Colonic mucosa (tissue), 4 donors: ENCODE data around the gene PTPRN2. TPM values are rescaled to one million over a fixed set of nuclear protein-coding genes. Genes with fewer than 3 reads are reported as not detected.
A peak's percentile ranks its signal among the peaks of the same experiment; 100 is the strongest.

Experiments
- DNase-seq: peaks from one replicate; pipeline ENCODE4 v3.0.0-alpha.2; 2020
- H3K27ac ChIP-seq: fragments of 200-600 bp; one replicate; pipeline ENCODE4 v1.8.0; 2021
- H3K27me3 ChIP-seq: fragments of 200-600 bp; one replicate; pipeline ENCODE4 v1.8.0; 2021
- H3K36me3 ChIP-seq: fragments of 200-600 bp; one replicate; pipeline ENCODE4 v1.8.0; 2021
- H3K4me1 ChIP-seq: fragments of 200-600 bp; one replicate; pipeline ENCODE4 v1.8.0; 2021; ENCODE audit warnings: mild to moderate bottlenecking
- H3K4me3 ChIP-seq: fragments of 200-600 bp; one replicate; pipeline ENCODE4 v1.8.0; 2021
- H3K9ac ChIP-seq, 2 donors: one replicate each; pipeline ENCODE4 v1.7.0; 2013; ENCODE audit warnings: control low read depth in 2 of 2, low read depth in 2 of 2, low read length in 2 of 2
- H3K9me3 ChIP-seq: fragments of 200-600 bp; one replicate; pipeline ENCODE4 v1.8.0; 2021
- CTCF ChIP-seq: fragments of 200-600 bp; IDR thresholded peaks from one replicate; pipeline ENCODE4 v1.8.0; 2022; ENCODE audit warnings: antibody characterized with exemption, mild to moderate bottlenecking
- intact Hi-C: fragments of 100-400 bp; cut with DNase I; formaldehyde crosslinking; loops from one replicate; pipeline ENCODE4 v1.14.1; 2022
- total RNA-seq, 2 donors: library from RNA; stranded (reverse); fragmentation: NEBNext Ultra II Directional in 1 of 2; extraction: Animal tissue kit (Norgen Biotek cat#: 25700) in 1 of 2; gene quantifications; one replicate each; pipeline ENCODE4 v1.2.1, GENCODE V29; 2021
- donor health status: healthy.
- donor health status: DM: no; HTN: no; CAD: no.
- donor health status: DM: no; HTN: no; CAD: no.

PTPRN2 gene
- total RNA-seq, 2 donors from 2014 or later = 14.7 to 21.6 TPM

- no peaks in the 10 kb centered on the region for H3K9me3 ChIP-seq
- H3K27me3 ChIP-seq = peaks cover 5% of the 10 kb centered on the region
- no peak overlapping the region for H3K9ac ChIP-seq
- no peak for DNase-seq
- no peak overlapping the region for H3K4me3 ChIP-seq
- intact Hi-C loops = no loop called here
- no peaks in the 10 kb centered on the region for H3K36me3 ChIP-seq
- no peaks in the 10 kb centered on the region for H3K4me1 ChIP-seq
- TF ChIP-seq CTCF = no peak
- H3K27ac ChIP-seq = no peak overlapping the region
Measured at GRCh38 chr7:158591944-158592343, 4.3 kb upstream of the PTPRN2 start.

GRCh38 chr7:158590181-158590530 is 2.5 kb upstream of the PTPRN2 start:
- Histone ChIP-seq H3K27me3 (peaks cover 9% of the 10 kb centered on the region), H3K4me3 (no peak overlapping the region), H3K36me3 (no peaks in the 10 kb centered on the region), H3K27ac (peak overlapping the region; percentile 30), H3K9me3 (no peaks in the 10 kb centered on the region), H3K4me1 (peaks cover 9% of the 10 kb centered on the region), H3K9ac (no peak overlapping the region)
- TF ChIP-seq CTCF = no peak
- intact Hi-C loops = no loop called here
- DNase-seq = no peak

- H3K4me3 ChIP-seq = no peak overlapping the region
- TF ChIP-seq CTCF = no peak
- peaks cover 9% of the 10 kb centered on the region for H3K4me1 ChIP-seq
- DNase-seq = no peak
- no peaks in the 10 kb centered on the region for H3K36me3 ChIP-seq
- H3K9ac ChIP-seq = no peak overlapping the region
- H3K27me3 ChIP-seq = peaks cover 9% of the 10 kb centered on the region
- H3K9me3 ChIP-seq = no peaks in the 10 kb centered on the region
- no peak overlapping the region for H3K27ac ChIP-seq
- intact Hi-C loops = no loop called here
Measured at GRCh38 chr7:158589653-158590052, 2.0 kb upstream of the PTPRN2 start.

- no peak overlapping the region for H3K27ac ChIP-seq
- no peak for TF ChIP-seq CTCF
- H3K4me3 ChIP-seq = no peak overlapping the region
- no peaks in the 10 kb centered on the region for H3K36me3 ChIP-seq
- H3K27me3 ChIP-seq = peaks cover 9% of the 10 kb centered on the region
- H3K9ac ChIP-seq = no peak overlapping the region
- H3K4me1 ChIP-seq = peaks cover 9% of the 10 kb centered on the region
- no peak for DNase-seq
- intact Hi-C loops = no loop called here
- H3K9me3 ChIP-seq = no peaks in the 10 kb centered on the region
Measured at GRCh38 chr7:158588878-158589442, 1.3 kb upstream of the PTPRN2 start.

GRCh38 chr7:158588085-158588877 is 658 bp upstream of the PTPRN2 start:
- Histone ChIP-seq H3K27me3 (peaks cover 9% of the 10 kb centered on the region), H3K9ac (no peak overlapping the region), H3K9me3 (no peaks in the 10 kb centered on the region), H3K4me3 (peak overlapping the region; percentile 28), H3K4me1 (peaks cover 9% of the 10 kb centered on the region), H3K27ac (no peak overlapping the region), H3K36me3 (no peaks in the 10 kb centered on the region)
- no peak for DNase-seq
- TF ChIP-seq CTCF = no peak
- intact Hi-C loops = no loop called here
